Measurements from ENCODE around the gene FAAH.

FAAH gene

GRCh38 chr1:46427541-46427940 lies 33.4 kb downstream of the FAAH start:
- in situ Hi-C loops (cut with HindIII; ENCODE audit: low pct_ligation_motif_present, low sequenced_read_pairs) = no loop called here
- TF ChIP-seq, protein P1, sequence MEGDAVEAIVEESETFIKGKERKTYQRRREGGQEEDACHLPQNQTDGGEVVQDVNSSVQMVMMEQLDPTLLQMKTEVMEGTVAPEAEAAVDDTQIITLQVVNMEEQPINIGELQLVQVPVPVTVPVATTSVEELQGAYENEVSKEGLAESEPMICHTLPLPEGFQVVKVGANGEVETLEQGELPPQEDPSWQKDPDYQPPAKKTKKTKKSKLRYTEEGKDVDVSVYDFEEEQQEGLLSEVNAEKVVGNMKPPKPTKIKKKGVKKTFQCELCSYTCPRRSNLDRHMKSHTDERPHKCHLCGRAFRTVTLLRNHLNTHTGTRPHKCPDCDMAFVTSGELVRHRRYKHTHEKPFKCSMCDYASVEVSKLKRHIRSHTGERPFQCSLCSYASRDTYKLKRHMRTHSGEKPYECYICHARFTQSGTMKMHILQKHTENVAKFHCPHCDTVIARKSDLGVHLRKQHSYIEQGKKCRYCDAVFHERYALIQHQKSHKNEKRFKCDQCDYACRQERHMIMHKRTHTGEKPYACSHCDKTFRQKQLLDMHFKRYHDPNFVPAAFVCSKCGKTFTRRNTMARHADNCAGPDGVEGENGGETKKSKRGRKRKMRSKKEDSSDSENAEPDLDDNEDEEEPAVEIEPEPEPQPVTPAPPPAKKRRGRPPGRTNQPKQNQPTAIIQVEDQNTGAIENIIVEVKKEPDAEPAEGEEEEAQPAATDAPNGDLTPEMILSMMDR (IDR thresholded peaks at IDR 0.05; ENCODE audit: low read depth, low read length, missing control alignments) = no peak
- Histone ChIP-seq H3K4me3 (ENCODE audit: low read depth, low read length) (no peak overlapping the region), H3K27ac (no peak overlapping the region), H3K36me3 (replicated peaks) (no peaks in the 10 kb centered on the region), H3K27me3 (replicated peaks) (no peaks in the 10 kb centered on the region)
- DNase-seq = no peak

- DNase-seq = no peak
- H3K27me3 ChIP-seq (replicated peaks) = no peaks in the 10 kb centered on the region
- no peak overlapping the region for H3K4me3 ChIP-seq (ENCODE audit: low read depth, low read length)
- H3K36me3 ChIP-seq (replicated peaks) = no peaks in the 10 kb centered on the region
- TF ChIP-seq, protein P1 (IDR thresholded peaks at IDR 0.05; ENCODE audit: low read depth, low read length, missing control alignments) = no peak
- in situ Hi-C loops (cut with HindIII; ENCODE audit: low pct_ligation_motif_present, low sequenced_read_pairs) = no loop called here
- H3K27ac ChIP-seq = no peak overlapping the region
Measured at GRCh38 chr1:46429436-46429835, 35.3 kb downstream of the FAAH start.

- in situ Hi-C loops (cut with HindIII; ENCODE audit: low pct_ligation_motif_present, low sequenced_read_pairs) = no loop called here
- DNase-seq = no peak
- Histone ChIP-seq H3K36me3 (replicated peaks) (no peaks in the 10 kb centered on the region), H3K27me3 (replicated peaks) (peaks cover 2% of the 10 kb centered on the region), H3K4me3 (ENCODE audit: low read depth, low read length) (no peak overlapping the region), H3K27ac (no peak overlapping the region)
- TF ChIP-seq, protein P1 (IDR thresholded peaks at IDR 0.05; ENCODE audit: low read depth, low read length, missing control alignments) = no peak
Measured at GRCh38 chr1:46431695-46432094, 37.6 kb downstream of the FAAH start.

DNA sequence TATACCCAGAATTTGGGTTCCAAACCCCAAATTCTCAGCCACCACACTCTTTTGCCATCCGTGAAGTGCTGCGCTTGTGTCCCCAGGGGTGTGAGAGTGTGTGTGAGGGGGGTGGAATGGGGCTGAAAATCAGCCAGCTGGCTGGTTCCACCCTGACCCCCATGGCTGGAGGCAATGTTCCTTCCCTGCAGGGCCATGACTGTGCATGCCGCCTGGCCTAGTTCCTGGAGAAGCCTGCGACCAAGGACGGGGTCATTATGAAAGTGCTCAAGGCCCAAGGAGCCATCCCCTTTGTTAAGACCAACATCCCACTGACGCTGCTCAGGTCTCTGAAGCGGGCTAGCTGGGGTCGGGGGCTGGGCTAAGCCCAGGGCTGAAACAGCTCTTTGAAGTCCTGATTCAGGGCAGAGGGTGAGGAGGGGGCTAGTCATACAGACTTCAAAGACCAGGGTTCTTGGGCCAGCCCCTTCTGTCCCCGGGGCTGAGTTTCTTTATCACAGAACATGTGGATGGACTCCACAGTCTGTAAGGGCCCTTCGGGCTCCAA lies 38.7 kb downstream of the FAAH start:
- in situ Hi-C loops (cut with HindIII; ENCODE audit: low pct_ligation_motif_present, low sequenced_read_pairs) = no loop called here
- Histone ChIP-seq H3K27ac (no peak overlapping the region), H3K4me3 (ENCODE audit: low read depth, low read length) (no peak overlapping the region)

DNA sequence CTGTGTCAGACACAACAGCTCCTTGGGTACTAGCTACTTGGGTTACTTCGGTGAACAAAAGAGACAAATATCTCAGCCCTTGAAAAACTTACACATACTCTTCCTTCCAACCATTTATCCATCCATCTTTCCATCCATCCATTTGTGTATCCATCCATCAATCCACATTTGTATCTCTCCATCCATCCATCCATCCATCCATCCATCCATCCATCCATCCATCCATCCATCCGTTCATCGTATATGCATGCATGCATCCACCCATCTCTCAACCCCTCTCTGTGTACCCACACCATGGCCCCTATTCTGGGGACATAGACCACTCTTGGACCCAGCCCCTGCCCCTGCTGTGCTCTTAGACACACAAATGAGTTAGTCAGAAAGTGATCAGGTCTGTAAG lies 40.2 kb downstream of the FAAH start:
- H3K27me3 ChIP-seq (replicated peaks) = peaks cover 5% of the 10 kb centered on the region
- in situ Hi-C loops (cut with HindIII; ENCODE audit: low pct_ligation_motif_present, low sequenced_read_pairs) = no loop called here
- TF ChIP-seq, protein P1 (IDR thresholded peaks at IDR 0.05; ENCODE audit: low read depth, low read length, missing control alignments) = no peak
- H3K36me3 ChIP-seq (replicated peaks) = no peaks in the 10 kb centered on the region
- DNase-seq = no peak
- H3K27ac ChIP-seq = no peak overlapping the region
- no peak overlapping the region for H3K4me3 ChIP-seq (ENCODE audit: low read depth, low read length)

More for the DNA sequence above, 38.7 kb downstream of the FAAH start:
- H3K27me3 ChIP-seq (replicated peaks) = peaks cover 5% of the 10 kb centered on the region
- H3K36me3 ChIP-seq (replicated peaks) = no peaks in the 10 kb centered on the region
- TF ChIP-seq, protein P1 (IDR thresholded peaks at IDR 0.05; ENCODE audit: low read depth, low read length, missing control alignments) = no peak
- no peak for DNase-seq

- Histone ChIP-seq H3K27me3 (replicated peaks) (peaks cover 5% of the 10 kb centered on the region), H3K4me3 (ENCODE audit: low read depth, low read length) (no peak overlapping the region), H3K27ac (no peak overlapping the region), H3K36me3 (replicated peaks) (no peaks in the 10 kb centered on the region)
- in situ Hi-C loops (cut with HindIII; ENCODE audit: low pct_ligation_motif_present, low sequenced_read_pairs) = no loop called here
- TF ChIP-seq, protein P1 (IDR thresholded peaks at IDR 0.05; ENCODE audit: low read depth, low read length, missing control alignments) = no peak
- DNase-seq = no peak
Measured at GRCh38 chr1:46436844-46437243, 42.7 kb downstream of the FAAH start.
